K562 treated with DMSO at 1 percent for 48 hours (cell line): ENCODE results near the gene PRR15L. TPM values are rescaled to one million over a fixed set of nuclear protein-coding genes. Genes with fewer than 3 reads are reported as not detected.

Experiments
- total RNA-seq: library from RNA; unstranded; fragments of 300-600 nt; gene quantifications from 2 replicates; pipeline ENCODE4 v1.2.3, GENCODE V29; 2022; ENCODE audit warnings: low replicate concordance; ENCODE audit errors: extremely low read depth

The PRR15L gene
- total RNA-seq, result not detected in 2 replicates

DNA sequence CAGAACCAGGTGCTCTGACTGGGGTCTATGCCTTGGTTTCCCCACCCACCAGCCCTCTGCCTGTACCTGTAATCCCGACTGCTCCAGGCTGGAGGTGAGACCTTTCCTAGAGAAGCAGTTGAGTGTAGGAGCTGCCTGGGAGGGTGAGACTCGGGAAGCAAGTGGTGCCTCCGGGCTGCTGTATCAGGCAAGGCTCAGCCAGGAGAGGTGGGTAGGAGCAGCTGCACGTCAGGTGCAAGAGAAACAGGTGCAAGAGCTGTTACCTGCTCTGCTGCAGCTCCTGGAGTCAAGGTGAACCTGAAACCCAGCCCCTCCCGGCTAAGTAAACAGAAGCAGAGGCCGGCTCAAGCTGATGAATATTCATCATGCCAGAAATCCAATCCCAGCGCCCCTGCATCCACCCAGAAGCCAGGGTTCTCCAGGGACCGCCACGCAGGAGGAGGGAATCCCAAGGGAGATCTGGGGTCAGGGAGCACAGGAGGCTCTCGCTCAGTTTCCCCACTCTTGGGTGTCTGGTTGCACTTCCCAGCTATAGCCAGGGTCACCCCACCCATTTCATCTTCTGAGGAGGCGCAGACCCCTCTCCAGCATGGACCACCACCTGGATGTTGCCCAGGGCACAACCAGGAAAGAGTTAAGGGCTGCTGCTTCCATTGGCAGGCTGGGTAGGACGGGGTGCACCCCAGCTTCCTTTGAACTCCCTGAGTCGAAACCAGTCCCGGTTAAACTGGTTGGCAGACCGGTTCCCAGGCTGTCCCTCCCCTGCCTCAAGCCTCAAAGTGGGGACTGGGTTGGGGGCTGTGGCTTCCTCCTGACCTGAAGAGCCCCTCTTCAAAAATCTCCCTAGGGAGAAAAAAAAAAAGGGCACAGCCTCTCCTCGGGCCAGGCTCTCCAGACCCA lies at the start of gene PRR15L:
Gene PRR15L (minus strand): TSS at position 293 of the 900 bp plus-strand sequence. CDS start 4,649 bp downstream, outside the sequence.

GRCh38 chr17:47970725-47971499 lies 13.2 kb upstream of the PRR15L start, which contains the start of gene CDK5RAP3:
TSS of gene CDK5RAP3 (plus strand) at chr17:47971113. CDS start at chr17:47971147, 34 bp downstream.

DNA sequence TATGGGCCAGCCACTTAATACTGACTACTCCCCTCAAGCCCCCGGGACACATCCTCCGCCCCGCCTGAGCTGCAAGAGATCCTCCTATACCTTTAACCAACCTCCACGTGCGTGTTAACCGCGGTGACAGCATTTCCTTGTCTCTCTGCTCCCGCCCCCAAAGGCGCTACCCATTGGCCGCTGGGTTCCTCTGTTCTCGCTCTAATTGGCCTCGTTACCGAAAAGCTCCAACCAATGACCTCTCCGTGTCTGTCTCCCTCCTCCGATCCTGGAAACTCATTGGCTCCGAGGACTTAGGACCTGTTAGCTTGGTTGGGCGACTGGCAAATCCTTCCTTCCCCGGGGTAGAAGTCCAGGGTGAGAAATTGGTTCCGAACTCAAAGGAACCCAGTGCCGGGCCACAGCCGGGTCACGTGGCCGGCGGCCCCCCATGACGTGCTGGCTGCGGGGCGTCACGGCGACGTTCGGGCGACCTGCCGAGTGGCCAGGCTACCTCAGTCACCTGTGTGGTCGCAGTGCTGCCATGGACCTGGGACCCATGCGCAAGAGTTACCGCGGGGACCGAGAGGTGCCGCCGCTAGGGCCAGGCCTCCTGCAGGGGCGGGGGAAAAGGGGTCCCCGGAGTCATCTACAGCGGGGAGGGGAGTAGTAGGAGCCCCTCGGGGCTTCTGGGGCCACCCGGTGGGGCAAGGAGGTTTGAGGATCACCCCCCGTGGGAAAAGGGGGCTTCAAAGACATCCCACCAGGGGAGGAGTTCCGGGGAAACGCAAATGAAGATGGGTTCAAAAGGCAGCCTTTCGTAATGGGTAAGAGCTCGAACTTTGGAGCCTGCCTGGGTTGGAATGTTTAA lies 16.2 kb downstream of the PRR15L start, which contains the start of gene PNPO:
Gene PNPO (plus strand): TSS at position 326 of the 850 bp plus-strand sequence. CDS start 105 bp downstream, at position 431.

Other genes with a start within 250 kb of the PRR15L start
- gene TBX21, start 224.6 kb downstream of the PRR15L start, total RNA-seq, result not detected in 2 replicates
- not detected in 2 replicates for gene OSBPL7, start 136.1 kb downstream of the PRR15L start, total RNA-seq
- gene MRPL10, start 126.3 kb downstream of the PRR15L start, total RNA-seq, result not detected in 2 replicates
- gene LRRC46, start 126.2 kb downstream of the PRR15L start, total RNA-seq, result not detected in 2 replicates
- not detected in 2 replicates for gene SCRN2, start 116.6 kb downstream of the PRR15L start, total RNA-seq
- gene SP6, start 106.7 kb downstream of the PRR15L start, total RNA-seq, result not detected in 2 replicates
- gene SP2, start 61.6 kb downstream of the PRR15L start, total RNA-seq, result not detected in 2 replicates
- gene PNPO, start 16.3 kb downstream of the PRR15L start, total RNA-seq, result not detected in 2 replicates
- not detected in 2 replicates for gene CDK5RAP3, start 13.2 kb upstream of the PRR15L start, total RNA-seq
- not detected in 2 replicates for gene COPZ2, start 79.9 kb upstream of the PRR15L start, total RNA-seq
- gene NFE2L1, start 90.5 kb upstream of the PRR15L start, total RNA-seq, result 109 and 493 TPM in 2 replicates
- not detected in 2 replicates for gene CBX1, start 143.6 kb upstream of the PRR15L start, total RNA-seq
- gene SNX11, start 149.9 kb upstream of the PRR15L start, total RNA-seq, result not detected in 2 replicates